ENCODE measurements around the gene NCK2.

- TF ChIP-seq YY1 (IDR thresholded peaks at IDR 0.05; ENCODE audit: insufficient read depth, insufficient read length): no peak
- no peak for TF ChIP-seq ZNF274 (IDR thresholded peaks at IDR 0.05; ENCODE audit: low read depth, low read length)
- TF ChIP-seq SUZ12 (IDR thresholded peaks at IDR 0.05; ENCODE audit: extremely low read depth, insufficient read depth, insufficient read length): no peak
Measured at GRCh38 chr2:105770149-105770548, 25.4 kb downstream of the NCK2 start.
